Stimulated activated effector memory CD8-positive, alpha-beta T cell treated with anti-CD3 and anti-CD28 coated beads, Interleukin-12 subunit alpha, Interleukin-12 subunit beta, amount 100 ng/mL, for 72 hours (primary cell): ENCODE measurements around the gene MYO5C.
A peak's percentile ranks its signal among the peaks of the same experiment; 100 is the strongest.
"Not testable (repeated sequence)": the region's sequence is repeated elsewhere in the genome, so short reads cannot be mapped to it uniquely, and the experiment has no call there.

Source experiments
- ATAC-seq: fragments of 150-1000 bp; cut with Tn5 transposase; 2 replicates; pipeline ENCODE4 v1.10.0; 2021
- DNase-seq, 2 donors: peaks; one replicate each; pipeline ENCODE4 v3.0.0; 2021 to 2022; ENCODE audit warnings: low spot score in 2 of 2
- H3K27ac Mint-ChIP-seq: one replicate; pipeline ENCODE4 v1.8.0; 2022; ENCODE audit warnings: mild to moderate bottlenecking, mixed read lengths
- H3K36me3 Mint-ChIP-seq: one replicate; pipeline ENCODE4 v1.8.0; 2022; ENCODE audit warnings: mild to moderate bottlenecking, mixed read lengths
- H3K4me1 Mint-ChIP-seq: one replicate; pipeline ENCODE4 v1.8.0; 2022; ENCODE audit warnings: mixed read lengths
- H3K4me3 Mint-ChIP-seq: one replicate; pipeline ENCODE4 v1.8.0; 2022; ENCODE audit warnings: mild to moderate bottlenecking, mixed read lengths
- H3K9me3 Mint-ChIP-seq: one replicate; pipeline ENCODE4 v1.8.0; 2022; ENCODE audit warnings: mixed read lengths

Gene MYO5C

GRCh38 chr15:52171807-52172206 is 123.8 kb downstream of the MYO5C start:
- Mint-ChIP-seq H3K36me3 (no peaks in the 10 kb centered on the region), H3K27ac (peak overlapping the region; percentile 49), H3K9me3 (no peaks in the 10 kb centered on the region), H3K4me3 (no peak overlapping the region), H3K4me1 (peaks cover 45% of the 10 kb centered on the region)
- DNase-seq (no peak), ATAC-seq (no peak)

GRCh38 chr15:52171386-52171785 is 124.2 kb downstream of the MYO5C start:
- Mint-ChIP-seq H3K9me3 (no peaks in the 10 kb centered on the region), H3K27ac (peak overlapping the region; percentile 49), H3K4me3 (no peak overlapping the region), H3K4me1 (peaks cover 45% of the 10 kb centered on the region), H3K36me3 (no peaks in the 10 kb centered on the region)
- DNase-seq = no peak
- ATAC-seq = peak; percentile 62

- not testable (repeated sequence) for H3K4me3 Mint-ChIP-seq, ATAC-seq, H3K27ac Mint-ChIP-seq, DNase-seq, H3K9me3 Mint-ChIP-seq, H3K36me3 Mint-ChIP-seq
- H3K4me1 Mint-ChIP-seq = peaks cover 50% of the 10 kb centered on the region
Measured at GRCh38 chr15:52170199-52170598, 125.4 kb downstream of the MYO5C start.

GRCh38 chr15:52165494-52166131 is 130.0 kb downstream of the MYO5C start:
- H3K36me3 Mint-ChIP-seq, DNase-seq, H3K9me3 Mint-ChIP-seq, H3K4me3 Mint-ChIP-seq, ATAC-seq: not testable (repeated sequence)
- H3K4me1 Mint-ChIP-seq = peaks cover 40% of the 10 kb centered on the region
- peak overlapping the region; percentile 4 for H3K27ac Mint-ChIP-seq

- H3K9me3 Mint-ChIP-seq = no peaks in the 10 kb centered on the region
- no peak for DNase-seq
- peaks cover 39% of the 10 kb centered on the region for H3K4me1 Mint-ChIP-seq
- no peak for ATAC-seq
- no peak overlapping the region for H3K4me3 Mint-ChIP-seq
- H3K36me3 Mint-ChIP-seq = peaks cover 8% of the 10 kb centered on the region
- H3K27ac Mint-ChIP-seq = peak overlapping the region; percentile 5
Measured at GRCh38 chr15:52164631-52165265, 130.9 kb downstream of the MYO5C start.

- Mint-ChIP-seq H3K27ac (no peak overlapping the region), H3K36me3 (peaks cover 17% of the 10 kb centered on the region), H3K4me3 (no peak overlapping the region), H3K4me1 (peaks cover 31% of the 10 kb centered on the region), H3K9me3 (no peaks in the 10 kb centered on the region)
- ATAC-seq (no peak), DNase-seq (no peak)
Measured at GRCh38 chr15:52163321-52164190, 132.0 kb downstream of the MYO5C start.

- H3K36me3 Mint-ChIP-seq = peaks cover 17% of the 10 kb centered on the region
- H3K9me3 Mint-ChIP-seq = no peaks in the 10 kb centered on the region
- DNase-seq (no peak), ATAC-seq (no peak)
- H3K4me1 Mint-ChIP-seq = peaks cover 25% of the 10 kb centered on the region
- H3K4me3 Mint-ChIP-seq = no peak overlapping the region
- H3K27ac Mint-ChIP-seq = no peak overlapping the region
Measured at GRCh38 chr15:52162876-52163275, 132.7 kb downstream of the MYO5C start.

GRCh38 chr15:52162260-52162659 is 133.3 kb downstream of the MYO5C start:
- H3K27ac Mint-ChIP-seq = no peak overlapping the region
- ATAC-seq (no peak), DNase-seq (no peak)
- no peak overlapping the region for H3K4me3 Mint-ChIP-seq
- H3K9me3 Mint-ChIP-seq = no peaks in the 10 kb centered on the region
- peaks cover 17% of the 10 kb centered on the region for H3K36me3 Mint-ChIP-seq
- H3K4me1 Mint-ChIP-seq = peaks cover 25% of the 10 kb centered on the region

- no peak overlapping the region for H3K4me3 Mint-ChIP-seq
Measured at GRCh38 chr15:52161406-52161966, 134.1 kb downstream of the MYO5C start.

GRCh38 chr15:52159645-52160044 is 136.0 kb downstream of the MYO5C start:
- H3K4me3 Mint-ChIP-seq = no peak overlapping the region
- no peak for ATAC-seq
- peaks cover 4% of the 10 kb centered on the region for H3K4me1 Mint-ChIP-seq
- no peaks in the 10 kb centered on the region for H3K9me3 Mint-ChIP-seq
- DNase-seq = no peak
- peaks cover 17% of the 10 kb centered on the region for H3K36me3 Mint-ChIP-seq
- no peak overlapping the region for H3K27ac Mint-ChIP-seq

More at GRCh38 chr15:52161406-52161966, 134.1 kb downstream of the MYO5C start:
- ATAC-seq = no peak
- DNase-seq = no peak
- H3K36me3 Mint-ChIP-seq = peaks cover 17% of the 10 kb centered on the region
- peaks cover 20% of the 10 kb centered on the region for H3K4me1 Mint-ChIP-seq
- H3K27ac Mint-ChIP-seq = no peak overlapping the region
- H3K9me3 Mint-ChIP-seq = no peaks in the 10 kb centered on the region

- DNase-seq (no peak), ATAC-seq (no peak)
- Mint-ChIP-seq H3K27ac (no peak overlapping the region), H3K36me3 (peaks cover 22% of the 10 kb centered on the region), H3K4me3 (no peak overlapping the region), H3K4me1 (peaks cover 5% of the 10 kb centered on the region), H3K9me3 (no peaks in the 10 kb centered on the region)
Measured at GRCh38 chr15:52158084-52158765, 137.4 kb downstream of the MYO5C start.

GRCh38 chr15:52155878-52156277 is 139.7 kb downstream of the MYO5C start:
- peaks cover 36% of the 10 kb centered on the region for H3K36me3 Mint-ChIP-seq
- ATAC-seq = no peak
- no peak overlapping the region for H3K4me3 Mint-ChIP-seq
- DNase-seq = no peak
- no peak overlapping the region for H3K27ac Mint-ChIP-seq
- peaks cover 5% of the 10 kb centered on the region for H3K4me1 Mint-ChIP-seq
- H3K9me3 Mint-ChIP-seq = no peaks in the 10 kb centered on the region

- DNase-seq (no peak), ATAC-seq (no peak)
- H3K9me3 Mint-ChIP-seq = no peaks in the 10 kb centered on the region
- peak overlapping the region; percentile 58 for H3K27ac Mint-ChIP-seq
- peaks cover 5% of the 10 kb centered on the region for H3K4me1 Mint-ChIP-seq
- no peak overlapping the region for H3K4me3 Mint-ChIP-seq
- H3K36me3 Mint-ChIP-seq = peaks cover 43% of the 10 kb centered on the region
Measured at GRCh38 chr15:52154896-52155865, 140.4 kb downstream of the MYO5C start.
